A549 (cell line): ENCODE measurements around the gene ACSL4.

Experiments
- BHLHE40 ChIP-seq: IDR thresholded peaks from 2 replicates; pipeline ENCODE4 v1.6.1; 2012; ENCODE audit warnings: low read depth, low read length, inconsistent platforms
- CBX2 ChIP-seq: fragments of 200-600 bp; sonication (generic); IDR thresholded peaks from 2 replicates; pipeline ENCODE4 v1.6.1; 2016; ENCODE audit warnings: low read depth, mild to moderate bottlenecking, borderline replicate concordance
- CEBPB ChIP-seq, 2 experiments: fragments of >200 bp in 1 of 2; sonication (Bioruptor Twin) in 1 of 2; formaldehyde crosslinking in 1 of 2; IDR thresholded peaks; 2 replicates each; pipeline ENCODE4 v1.6.1; 2012 to 2016
- JUN ChIP-seq, 2 experiments: fragments of >200 bp; sonication (Bioruptor Twin); formaldehyde crosslinking; IDR thresholded peaks; 2 replicates in 1 of 2; 3 replicates in 1 of 2; pipeline ENCODE4 v1.6.1; 2016 to 2017
- NPAS2 ChIP-seq: fragments of 250-450 bp; sonication (Bioruptor Pico); IDR thresholded peaks from 2 replicates; pipeline ENCODE4 v1.8.0; 2022; ENCODE audit warnings: mild to moderate bottlenecking, moderate library complexity, borderline replicate concordance
- POLR2A ChIP-seq: IDR thresholded peaks from 2 replicates; pipeline ENCODE4 v1.6.1; 2012; ENCODE audit warnings: mild to moderate bottlenecking, low read length
- RFX5 ChIP-seq: fragments of 450-650 bp; IDR thresholded peaks from 2 replicates; pipeline ENCODE4 v1.7.1; 2014; ENCODE audit warnings: antibody characterized with exemption, mild to moderate bottlenecking, moderate library complexity
- USF2 ChIP-seq: fragments of 450-650 bp; IDR thresholded peaks from 2 replicates; pipeline ENCODE4 v1.6.1; 2014; ENCODE audit warnings: antibody characterized with exemption
- TF ChIP-seq, protein P1 (sequence below): fragments of >200 bp; sonication (Bioruptor Twin); formaldehyde crosslinking; IDR thresholded peaks from 3 replicates; pipeline ENCODE4 v1.5.1; 2016

DNA sequence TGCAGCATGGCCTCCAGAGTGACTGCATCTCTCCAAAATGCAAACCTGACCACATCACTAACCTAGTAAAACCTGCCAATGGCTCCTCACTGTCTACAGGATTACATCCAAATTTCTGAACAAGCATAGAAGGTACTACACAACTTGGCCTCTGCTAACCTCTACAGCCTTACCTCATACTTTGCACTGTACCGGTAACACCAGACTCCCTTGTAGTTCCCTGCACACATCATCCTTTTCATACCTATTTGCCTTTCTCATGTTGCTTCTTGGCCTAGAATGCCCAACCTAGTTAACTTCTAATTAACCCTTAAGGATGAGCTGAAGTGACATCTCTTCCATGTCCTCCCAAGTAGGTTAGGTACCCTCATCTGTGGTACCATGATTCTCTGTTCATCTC is 74.7 kb downstream of the ACSL4 start:
- TF ChIP-seq NPAS2 (CRISPR knock-in tag), result no peak
- TF ChIP-seq POLR2A, result no peak
- TF ChIP-seq BHLHE40, result no peak
- TF ChIP-seq, protein P1, sequence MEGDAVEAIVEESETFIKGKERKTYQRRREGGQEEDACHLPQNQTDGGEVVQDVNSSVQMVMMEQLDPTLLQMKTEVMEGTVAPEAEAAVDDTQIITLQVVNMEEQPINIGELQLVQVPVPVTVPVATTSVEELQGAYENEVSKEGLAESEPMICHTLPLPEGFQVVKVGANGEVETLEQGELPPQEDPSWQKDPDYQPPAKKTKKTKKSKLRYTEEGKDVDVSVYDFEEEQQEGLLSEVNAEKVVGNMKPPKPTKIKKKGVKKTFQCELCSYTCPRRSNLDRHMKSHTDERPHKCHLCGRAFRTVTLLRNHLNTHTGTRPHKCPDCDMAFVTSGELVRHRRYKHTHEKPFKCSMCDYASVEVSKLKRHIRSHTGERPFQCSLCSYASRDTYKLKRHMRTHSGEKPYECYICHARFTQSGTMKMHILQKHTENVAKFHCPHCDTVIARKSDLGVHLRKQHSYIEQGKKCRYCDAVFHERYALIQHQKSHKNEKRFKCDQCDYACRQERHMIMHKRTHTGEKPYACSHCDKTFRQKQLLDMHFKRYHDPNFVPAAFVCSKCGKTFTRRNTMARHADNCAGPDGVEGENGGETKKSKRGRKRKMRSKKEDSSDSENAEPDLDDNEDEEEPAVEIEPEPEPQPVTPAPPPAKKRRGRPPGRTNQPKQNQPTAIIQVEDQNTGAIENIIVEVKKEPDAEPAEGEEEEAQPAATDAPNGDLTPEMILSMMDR, result no peak
- no peak for TF ChIP-seq JUN (IDR thresholded peaks at IDR 0.05)
- TF ChIP-seq CBX2, result no peak
- TF ChIP-seq RFX5, result no peak
- no peak for TF ChIP-seq CEBPB (IDR thresholded peaks at IDR 0.05)
- no peak for TF ChIP-seq USF2
